Activated CD8-positive, alpha-beta memory T cell treated with anti-CD3 and anti-CD28 coated beads, Interleukin-2, amount 50 U/mL, for 4 hours (primary cell): Measurements from ENCODE around the gene PDF.
"Not testable (repeated sequence)": the region's sequence is repeated elsewhere in the genome, so short reads cannot be mapped to it uniquely, and the experiment has no call there.

Experiments
- DNase-seq: peaks from one replicate; pipeline ENCODE4 v3.0.0-alpha.2; 2020

The PDF gene

DNA sequence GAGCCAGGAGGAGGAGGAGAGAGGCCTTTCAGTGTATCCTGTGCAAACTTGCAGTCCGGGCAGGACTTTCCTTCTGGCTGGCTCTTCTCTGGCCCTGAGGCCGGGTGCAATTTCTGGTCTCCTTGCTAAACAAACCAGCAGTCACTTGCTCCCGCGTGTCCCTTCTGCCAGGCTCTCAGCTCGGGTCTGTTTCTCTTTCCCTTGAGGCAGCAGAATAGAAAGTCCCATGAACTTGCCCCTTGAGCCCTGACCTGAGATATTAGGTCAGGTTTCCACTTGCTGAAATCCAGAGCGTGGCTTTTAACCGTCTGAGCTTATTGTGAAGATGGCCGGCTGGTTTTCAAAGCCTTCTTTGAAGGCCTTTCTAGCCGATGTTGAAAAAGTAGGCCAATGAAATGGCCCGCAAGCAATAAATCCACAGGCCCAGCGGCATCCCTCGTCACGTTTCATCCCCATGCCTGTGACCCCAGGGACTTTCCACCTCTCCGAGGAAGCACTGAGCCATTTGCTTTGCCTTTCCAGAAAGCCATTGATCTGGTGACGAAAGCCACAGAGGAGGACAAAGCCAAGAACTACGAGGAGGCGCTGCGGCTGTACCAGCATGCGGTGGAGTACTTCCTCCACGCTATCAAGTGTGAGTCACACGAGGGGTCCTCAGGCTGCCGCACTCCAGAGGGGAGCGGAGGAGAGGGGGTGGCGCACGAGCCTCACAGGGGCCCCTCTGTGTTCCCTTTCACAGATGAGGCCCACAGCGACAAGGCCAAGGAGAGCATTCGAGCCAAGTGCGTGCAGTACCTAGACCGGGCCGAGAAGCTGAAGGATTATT, 14.7 kb downstream of the PDF start:
- DNase-seq = no peak

DNA sequence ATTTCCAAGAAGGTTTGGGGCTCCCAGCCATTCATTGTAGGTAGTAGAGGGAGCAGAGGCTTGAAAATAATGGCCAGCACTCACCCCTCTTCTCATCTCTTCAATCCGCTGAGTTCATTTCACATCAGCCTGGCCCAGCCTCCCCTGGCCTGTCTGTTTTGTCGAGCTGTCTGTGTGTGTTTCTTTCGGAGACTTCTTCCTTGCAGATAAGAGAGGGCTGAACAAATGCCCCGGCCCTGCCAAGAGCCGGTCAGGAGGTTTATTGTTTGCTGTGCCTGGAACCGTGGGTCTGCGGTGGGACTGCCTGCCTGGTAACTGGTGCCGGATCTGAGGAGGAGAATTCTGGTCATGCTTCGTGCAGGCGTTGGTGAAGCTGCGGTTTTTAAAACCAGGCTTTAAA, 15.9 kb downstream of the PDF start:
- no peak for DNase-seq

DNA sequence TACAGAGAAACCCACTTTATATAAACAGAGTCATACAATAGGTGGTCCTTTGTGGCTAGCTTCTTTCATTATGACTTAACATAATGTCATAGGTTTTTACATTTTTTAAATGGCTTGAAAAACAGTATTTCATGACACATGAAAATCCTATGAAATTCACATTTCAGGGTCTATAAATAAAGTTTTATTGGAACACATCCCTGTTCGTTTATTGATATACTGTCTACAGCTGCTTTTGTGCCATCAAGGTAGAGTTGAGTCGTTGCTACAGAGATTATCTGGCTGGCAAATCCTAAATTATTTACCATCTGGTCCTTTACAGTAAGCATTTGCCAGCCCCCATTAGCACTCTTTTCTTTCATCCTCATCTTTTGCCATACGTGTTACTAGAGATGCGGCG, 16.9 kb downstream of the PDF start:
- DNase-seq = no peak

DNA sequence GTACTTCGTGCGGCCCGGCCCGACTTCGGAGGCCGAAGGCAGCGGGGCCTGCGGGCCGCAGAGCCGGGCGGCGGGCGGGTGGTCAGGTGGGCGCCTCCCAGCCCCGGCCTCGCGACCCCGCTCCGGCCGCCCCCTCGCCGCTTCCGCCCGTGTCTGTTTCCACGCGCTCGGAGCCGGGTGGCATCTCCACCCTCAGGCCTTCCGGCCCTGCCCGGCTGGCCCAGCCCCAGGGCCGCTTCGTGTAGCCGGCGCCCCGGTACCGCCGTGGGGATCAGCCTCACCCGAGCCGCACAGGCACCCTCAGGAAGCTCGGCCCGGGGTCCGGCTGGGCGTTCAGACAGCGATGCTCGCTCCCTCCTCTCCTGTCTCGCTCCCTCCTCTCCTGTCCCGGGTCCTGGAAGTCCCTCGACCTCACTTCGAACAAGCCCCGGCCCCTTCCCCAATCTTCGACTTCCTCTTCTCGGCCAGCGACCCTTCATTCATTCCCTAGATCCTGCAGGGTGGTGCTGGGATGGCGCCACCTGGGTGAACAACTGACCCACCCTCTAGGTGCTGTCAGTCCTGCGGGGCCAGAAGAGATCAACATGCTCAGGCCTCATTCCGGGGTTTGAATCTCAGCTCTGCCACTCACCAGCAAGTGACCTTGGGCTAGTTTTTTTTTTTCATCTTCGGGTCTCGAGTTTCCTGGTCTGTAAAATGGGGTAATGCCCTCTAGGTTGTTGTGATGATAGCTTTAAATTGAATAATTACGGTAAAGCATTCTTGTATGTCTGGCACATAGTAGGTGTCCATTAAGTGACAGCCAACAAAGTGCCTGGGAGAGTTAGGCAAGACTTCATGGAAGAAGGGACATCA, 18.6 kb downstream of the PDF start:
- DNase-seq = peak; percentile 48

DNA sequence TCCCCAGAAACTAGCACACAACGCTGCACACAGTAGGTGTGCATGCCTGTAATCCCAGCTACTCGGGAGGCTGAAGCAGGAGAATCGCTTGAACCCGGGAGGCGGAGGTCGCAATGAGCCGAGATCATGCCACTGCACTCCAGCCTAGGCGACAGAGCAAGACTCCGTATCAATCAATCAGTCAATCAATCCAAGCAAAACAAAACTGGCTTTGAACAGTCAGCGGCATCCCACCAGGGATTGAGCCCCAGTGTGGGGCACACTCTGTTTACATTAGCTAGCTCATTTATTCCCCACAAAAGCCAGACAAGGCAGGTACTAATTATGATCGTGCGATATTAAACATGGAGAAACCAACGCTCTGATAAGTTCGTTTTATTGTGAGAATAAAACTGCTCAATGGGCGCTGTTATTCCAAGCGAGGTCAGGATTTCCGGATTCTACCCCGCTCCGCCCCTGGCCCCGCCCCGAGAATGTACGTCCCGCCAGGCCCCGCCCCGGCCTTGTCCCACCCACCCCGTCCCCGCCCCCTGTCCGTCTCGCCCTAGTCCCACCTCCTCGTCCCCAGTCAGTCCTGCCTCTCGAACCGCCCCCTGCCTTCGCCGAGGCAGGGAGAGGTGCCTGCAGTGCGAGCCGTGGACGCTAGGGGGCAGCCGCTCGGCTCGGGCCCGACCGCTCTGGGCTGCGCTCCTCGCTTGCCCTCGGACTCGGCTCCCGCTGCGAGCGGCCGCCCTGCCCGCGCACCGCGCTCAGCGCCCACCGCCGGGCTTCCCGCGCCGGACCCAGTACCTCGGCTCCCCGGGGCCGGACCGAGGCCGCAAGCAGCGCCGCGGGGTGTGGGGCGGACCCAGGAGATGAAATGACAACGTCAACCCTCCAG, 19.5 kb downstream of the PDF start, which contains the start of gene VPS4A:
Gene VPS4A (plus strand): TSS at position 698 of the 880 bp plus-strand sequence. CDS start 162 bp downstream, at position 860.
- peak; percentile 98 for DNase-seq

DNA sequence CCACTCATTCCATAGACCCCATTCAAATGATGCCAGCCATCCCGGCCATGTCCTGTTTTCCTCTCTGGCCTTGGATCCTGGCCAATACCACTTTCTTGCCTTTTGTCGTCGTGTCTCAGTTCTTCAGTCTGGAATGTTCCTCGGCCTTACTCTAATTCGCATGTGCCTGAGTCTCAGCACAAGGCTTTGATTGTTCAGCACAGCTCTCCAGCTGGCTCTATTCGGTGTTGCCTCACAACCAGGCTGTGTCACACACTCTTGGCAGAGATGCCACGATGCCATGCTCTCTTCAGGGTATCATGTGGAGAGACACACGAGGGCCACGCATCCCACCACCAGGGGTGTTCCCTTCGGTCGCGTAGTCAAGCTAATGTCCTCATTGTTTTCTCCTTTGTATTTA, 21.1 kb downstream of the PDF start:
- DNase-seq = no peak

DNA sequence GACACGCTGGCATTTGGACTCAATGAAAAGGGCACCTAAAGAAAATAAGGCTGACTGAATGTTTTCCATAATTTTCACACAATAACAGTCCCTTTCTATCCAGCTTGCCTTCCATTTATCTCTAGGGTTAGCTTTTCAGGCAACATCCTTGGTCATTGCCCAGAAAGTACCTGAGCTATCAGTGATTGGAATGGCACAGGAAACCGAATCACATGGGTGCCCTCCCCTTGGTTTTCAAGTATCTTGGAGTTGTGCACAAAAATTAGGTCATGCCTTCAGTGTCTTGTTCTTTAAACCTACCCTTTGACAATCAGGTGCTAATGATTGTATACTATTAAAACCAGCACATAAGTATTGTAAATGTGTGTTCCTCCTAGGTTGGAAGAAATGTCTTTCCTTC, 22.5 kb downstream of the PDF start:
- no peak for DNase-seq

DNA sequence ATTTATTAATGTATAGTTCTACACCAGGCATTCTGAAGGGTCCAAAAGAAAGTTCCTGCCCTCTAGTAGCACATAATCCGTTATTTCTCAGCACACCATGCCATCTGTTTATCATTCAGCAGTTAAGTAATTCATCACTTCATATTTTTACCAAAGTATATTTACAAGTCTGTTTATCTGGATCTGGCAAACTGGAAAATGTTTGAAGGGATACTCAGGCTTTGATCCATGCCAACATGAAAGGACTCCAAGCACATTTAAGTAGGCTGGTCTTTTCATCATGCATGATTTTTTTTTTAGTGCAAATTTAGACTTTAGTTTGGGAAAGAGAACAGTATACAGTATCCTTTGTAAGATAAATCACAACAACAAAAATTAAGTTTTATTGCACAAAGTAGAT, 23.3 kb downstream of the PDF start:
- no peak for DNase-seq

DNA sequence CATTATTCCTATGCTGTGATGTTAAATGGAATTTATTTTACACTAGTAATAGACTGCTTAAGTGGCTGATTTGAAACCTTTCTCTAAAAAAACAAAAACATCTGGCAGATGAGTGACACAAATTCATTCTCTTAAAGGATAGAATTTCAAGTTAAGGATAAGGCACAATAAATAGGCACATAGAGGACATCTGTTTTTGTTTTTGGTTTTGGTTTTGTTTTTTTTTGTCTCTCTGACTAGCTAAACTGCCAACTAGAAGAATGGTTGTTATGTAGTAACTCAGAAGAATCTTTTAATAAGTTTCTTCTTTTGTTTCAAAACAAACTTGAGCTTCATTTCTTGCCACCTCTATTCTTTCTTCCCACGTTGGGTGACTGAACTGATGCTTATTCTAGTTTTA, 24.4 kb downstream of the PDF start:
- DNase-seq = no peak

DNA sequence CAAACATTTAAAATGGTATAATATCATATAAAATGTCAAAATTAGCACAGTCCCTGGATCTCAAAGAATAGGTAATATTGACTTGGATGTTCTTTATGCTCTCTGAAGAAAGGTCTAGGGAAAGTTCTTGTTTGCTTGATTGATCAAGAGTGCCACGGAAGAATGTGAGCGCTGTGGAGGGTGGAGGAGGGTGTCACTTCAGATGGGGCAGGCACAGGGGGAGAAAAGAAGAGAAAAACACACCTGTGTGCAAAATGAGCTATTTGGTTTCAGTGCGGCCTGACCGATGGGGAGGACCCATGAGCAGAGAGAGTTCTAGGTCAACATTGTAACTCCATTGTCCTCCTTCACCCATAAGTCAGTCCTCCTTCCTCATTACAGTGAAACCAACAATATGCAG, 28.1 kb downstream of the PDF start:
- DNase-seq = no peak

DNA sequence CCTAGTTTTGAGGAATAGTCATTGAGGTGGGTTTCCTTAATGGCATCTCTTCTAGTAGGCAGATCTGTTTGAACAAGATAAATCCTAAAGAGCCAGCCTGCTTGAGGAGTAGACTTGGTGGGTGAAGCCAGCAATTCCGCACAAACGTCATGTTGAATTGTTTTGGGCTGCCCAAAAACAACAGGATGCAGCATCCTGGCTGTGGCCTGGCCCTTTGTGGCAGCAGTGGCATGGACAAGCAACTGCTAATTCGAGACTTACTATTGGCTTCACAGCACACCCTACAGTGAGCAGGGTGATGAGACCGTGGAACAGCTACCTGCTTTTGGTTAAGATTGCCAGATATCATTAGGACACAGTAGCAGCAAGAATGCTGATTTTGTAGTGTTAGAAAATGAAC, 28.5 kb downstream of the PDF start:
- DNase-seq = no peak

DNA sequence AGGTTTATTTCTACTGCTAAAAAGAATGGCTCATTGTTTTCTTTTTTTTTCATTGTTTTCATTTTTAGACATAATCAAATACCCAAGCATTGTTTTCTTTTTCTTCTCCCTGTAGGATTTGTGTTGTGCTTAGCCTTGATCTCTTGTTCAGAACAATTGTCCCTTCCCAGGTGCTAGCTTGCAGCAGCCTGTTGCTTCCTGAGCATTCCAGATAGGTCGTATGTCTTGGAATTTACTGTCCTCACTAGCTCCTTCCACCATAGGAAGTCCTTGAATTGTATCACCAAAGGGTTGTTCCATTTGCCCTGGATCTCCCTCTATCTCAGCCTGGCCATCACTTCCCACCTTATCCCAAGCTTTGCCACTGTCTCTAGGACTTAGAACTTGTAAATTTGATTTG, 29.2 kb downstream of the PDF start:
- no peak for DNase-seq

DNA sequence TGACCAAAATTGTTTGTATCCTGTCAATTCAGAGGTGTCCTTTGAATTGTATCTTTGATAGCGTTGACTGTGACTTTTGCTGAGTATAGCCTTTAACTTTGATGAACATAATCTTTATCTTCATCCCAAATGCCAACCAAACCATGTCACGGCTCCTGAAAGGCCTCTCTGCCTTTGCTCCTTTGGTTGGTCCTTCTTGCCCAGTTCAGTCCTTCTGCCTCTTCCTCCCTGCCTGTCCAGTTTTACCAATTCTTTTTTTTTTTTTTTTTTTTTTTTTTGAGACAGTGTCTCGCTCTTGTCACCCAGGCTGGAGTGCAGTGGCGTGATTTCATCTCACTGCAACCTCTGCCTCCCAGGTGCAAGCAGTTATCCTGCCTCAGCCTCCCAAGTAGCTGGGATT, 32.1 kb downstream of the PDF start:
- DNase-seq = no peak

DNA sequence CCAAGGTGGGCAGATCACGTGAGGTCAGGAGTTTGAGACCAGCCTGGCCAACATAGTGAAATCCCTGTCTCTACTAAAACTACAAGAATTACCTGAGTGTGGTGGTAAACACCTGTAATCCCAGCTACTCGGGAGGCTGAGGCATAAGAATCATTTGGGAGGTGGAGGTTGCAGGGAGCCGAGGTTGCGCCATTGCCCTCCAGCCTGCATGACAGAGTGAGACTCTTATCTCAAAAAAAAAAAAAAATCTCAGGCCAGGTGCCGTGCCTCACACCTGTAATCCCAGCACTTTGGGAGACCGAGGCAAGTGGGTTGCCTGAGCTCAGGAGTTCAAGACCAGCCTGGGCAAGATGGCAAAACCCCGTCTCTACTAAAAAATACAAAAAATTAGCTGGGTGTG, 33.6 kb downstream of the PDF start:
- not testable (repeated sequence) for DNase-seq

DNA sequence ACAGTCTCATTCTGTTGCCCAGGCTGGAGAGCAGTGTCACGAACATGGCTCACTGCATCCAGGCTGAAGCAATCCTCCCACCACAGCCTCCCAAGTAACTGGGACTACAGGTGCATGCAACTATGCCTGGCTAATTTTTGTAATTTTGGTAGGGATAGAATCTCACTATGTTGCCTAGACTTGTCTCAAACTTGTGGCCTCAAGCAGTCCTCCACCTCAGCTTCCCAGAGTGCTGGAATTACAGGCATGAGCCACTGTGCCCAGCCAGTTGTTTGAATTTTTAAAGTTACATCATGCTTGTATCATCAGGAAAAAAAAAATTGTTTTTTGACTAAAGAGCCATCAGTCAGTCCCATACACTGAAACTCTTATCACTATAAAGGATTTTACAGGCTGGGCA, 36.3 kb downstream of the PDF start:
- DNase-seq = no peak

DNA sequence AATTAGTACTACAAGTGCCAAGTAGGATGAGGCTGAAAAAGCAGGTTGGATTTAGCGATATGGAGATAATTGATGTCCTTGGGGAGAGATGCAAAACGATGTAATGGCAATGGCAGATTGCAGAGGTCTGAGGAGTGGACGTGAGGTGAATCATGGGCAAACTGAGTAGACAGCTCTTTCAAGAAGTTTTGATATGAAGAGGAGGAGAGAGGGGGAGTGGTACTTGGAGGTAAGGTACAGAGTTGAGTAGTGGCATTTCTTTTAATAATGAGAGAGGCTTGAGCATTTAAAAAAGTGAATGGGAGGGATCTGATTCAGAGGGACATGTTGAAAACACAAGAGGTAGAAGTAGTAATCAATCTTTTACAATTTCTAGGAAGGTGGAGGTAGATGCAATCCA, 37.0 kb downstream of the PDF start:
- DNase-seq = no peak

DNA sequence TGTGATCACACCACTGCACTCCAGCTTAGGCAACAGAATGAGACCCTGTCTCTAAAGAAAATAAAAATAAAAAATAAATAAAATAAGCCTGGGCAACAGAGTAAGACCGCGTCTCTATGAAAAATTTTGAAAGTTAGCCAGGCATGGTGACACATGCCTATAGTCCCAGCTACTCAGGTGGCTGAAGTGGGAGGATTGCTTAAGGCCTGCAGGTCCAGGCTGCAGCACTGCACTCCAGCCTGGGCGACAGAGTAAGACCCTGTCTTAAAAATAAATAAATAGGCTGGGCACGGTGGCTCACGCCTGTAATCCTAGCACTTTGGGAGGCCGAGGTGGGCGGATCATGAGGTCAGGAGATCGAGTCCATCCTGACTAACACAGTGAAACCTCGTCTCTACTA, 38.7 kb downstream of the PDF start:
- DNase-seq = not testable (repeated sequence)

DNA sequence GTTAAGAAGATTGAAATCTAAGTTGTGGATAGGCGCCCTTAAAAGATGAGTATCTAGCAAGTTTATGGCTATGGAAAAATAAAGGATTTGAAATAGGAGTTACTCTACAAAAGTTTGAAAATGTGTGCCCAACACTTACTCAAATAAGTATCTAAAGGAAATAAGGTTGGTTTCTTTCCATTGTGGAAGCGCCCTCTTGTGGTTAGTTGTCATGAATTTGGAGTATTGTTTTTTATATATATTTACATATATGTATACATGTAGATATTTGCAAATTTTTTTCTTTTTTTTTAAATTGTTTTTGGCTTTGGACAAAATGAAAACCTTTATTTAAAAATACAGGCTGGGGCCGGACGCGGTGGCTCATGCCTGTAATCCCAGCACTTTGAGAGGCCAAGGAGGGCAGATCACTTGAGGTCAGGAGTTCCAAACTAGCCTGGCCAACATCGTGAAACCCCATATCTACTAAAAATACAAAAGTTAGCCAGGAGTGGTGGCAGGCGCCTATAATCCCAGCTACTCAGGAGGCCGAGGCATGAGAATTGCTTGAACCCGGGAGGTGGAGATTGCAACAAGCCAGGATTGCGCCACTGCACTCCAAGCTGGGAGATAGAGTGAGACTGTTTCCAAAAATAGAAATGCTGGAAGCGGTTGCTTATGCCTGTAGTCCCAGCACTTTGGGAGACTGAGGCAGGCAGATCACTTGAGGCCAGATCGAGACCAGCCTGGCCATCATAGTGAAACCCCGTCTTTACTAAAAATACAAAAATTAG, 43.3 kb downstream of the PDF start:
- DNase-seq = peak; percentile 29

DNA sequence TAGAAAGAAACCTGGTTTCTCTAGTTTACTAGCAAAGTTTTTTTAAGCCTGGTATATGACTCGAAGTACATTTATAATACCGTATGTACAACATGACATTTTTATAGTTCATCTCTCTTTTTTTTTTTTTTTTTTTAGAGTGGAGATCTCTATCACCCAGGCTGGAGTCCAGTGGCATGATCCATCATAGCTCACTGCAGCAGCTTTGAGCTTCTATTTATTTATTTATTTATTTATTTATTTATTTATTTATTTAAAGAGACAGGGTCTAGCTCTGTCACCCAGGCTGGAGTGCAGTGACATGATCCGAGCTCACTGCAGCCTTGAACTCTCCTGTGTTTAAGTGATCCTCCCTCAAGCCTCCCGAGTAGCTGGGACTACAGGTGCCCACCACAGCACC, 45.1 kb downstream of the PDF start:
- DNase-seq = no peak

DNA sequence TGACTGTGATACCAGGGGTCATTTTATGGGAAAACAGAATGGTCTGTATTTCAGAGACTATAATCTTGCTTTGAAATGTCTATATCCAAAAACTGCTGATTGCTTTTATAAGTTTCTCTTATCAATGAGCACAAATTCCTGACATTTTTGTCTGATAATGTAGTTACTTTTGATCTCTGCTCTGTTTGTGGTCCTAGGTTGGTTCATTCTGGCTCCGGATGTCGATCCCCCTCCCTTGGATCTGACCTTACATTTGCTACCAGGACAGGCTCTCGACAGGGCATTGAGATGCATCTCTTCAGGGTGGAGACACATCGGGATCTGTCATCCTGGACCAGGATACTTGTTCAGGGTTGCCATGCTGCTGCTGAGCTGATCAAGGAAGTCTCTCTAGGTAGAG, 46.5 kb downstream of the PDF start:
- no peak for DNase-seq

DNA sequence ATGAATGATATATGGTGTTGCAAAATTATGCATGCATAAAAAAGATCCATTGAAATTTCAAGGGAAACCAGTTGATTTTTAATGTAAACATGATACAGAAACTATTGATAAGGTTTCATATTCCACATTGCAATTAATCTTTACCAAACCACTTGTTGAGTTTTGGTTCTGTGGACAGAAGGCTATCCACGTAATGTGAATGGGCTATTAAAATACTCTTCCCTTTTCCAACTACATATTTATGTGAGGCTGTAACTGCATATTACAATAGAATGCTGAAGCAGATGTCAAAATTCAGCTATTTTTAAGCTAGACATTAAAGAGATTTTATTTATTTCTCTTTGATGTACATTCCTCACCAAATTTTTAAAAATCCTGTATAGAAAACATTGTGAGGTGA, 53.0 kb downstream of the PDF start:
- no peak for DNase-seq
